Gastroesophageal sphincter (tissue), 3 donors: Measurements from ENCODE around the gene ARHGAP1.

ENCODE experiments used
- POLR2AphosphoS5 ChIP-seq: sonication (generic); formaldehyde crosslinking; IDR thresholded peaks from one replicate; pipeline ENCODE4 v1.6.1; 2017; ENCODE audit warnings: antibody characterized with exemption
- TF ChIP-seq, protein P1 (sequence below), 4 experiments: fragments of 200-600 bp in 2 of 4; fragments of 450-650 bp in 2 of 4; sonication (generic) in 1 of 4; IDR thresholded peaks; one replicate each; pipeline ENCODE4 v1.5.1; 2017 to 2019; ENCODE audit warnings: antibody characterized with exemption in 4 of 4, mild to moderate bottlenecking in 2 of 4, moderate library complexity in 2 of 4

DNA sequence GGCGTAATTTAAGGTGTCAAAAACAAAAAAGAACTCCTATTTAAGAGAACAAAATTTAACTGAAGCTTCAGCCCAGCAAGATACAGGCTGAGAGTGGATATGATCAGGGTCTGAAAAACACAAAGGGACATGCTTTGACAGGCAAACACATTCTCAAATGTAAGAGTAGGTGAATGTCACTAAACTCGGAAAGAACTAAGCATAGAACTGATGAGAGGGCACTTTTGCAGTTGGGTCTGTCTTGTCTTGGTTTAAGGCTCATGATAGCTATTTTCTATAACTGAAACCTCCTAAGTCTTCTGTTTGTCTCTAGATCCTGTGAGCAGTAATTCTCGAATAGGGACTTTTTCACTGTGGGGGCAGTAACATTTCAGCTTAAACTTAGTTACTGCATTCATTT, 45.6 kb upstream of the ARHGAP1 start:
- no peak for TF ChIP-seq POLR2AphosphoS5
- TF ChIP-seq, protein P1, sequence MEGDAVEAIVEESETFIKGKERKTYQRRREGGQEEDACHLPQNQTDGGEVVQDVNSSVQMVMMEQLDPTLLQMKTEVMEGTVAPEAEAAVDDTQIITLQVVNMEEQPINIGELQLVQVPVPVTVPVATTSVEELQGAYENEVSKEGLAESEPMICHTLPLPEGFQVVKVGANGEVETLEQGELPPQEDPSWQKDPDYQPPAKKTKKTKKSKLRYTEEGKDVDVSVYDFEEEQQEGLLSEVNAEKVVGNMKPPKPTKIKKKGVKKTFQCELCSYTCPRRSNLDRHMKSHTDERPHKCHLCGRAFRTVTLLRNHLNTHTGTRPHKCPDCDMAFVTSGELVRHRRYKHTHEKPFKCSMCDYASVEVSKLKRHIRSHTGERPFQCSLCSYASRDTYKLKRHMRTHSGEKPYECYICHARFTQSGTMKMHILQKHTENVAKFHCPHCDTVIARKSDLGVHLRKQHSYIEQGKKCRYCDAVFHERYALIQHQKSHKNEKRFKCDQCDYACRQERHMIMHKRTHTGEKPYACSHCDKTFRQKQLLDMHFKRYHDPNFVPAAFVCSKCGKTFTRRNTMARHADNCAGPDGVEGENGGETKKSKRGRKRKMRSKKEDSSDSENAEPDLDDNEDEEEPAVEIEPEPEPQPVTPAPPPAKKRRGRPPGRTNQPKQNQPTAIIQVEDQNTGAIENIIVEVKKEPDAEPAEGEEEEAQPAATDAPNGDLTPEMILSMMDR (IDR thresholded peaks at IDR 0.05), result no peak
